ENCODE measurements around the gene NKD2. TPM values are rescaled to one million over a fixed set of nuclear protein-coding genes. Genes with fewer than 3 reads are reported as not detected.

NKD2 gene
- total and polyA plus RNA-seq, 10 donors = 1.4 to 52.3 (median 14.9) TPM

GRCh38 chr5:965604-966344 is 42.8 kb upstream of the NKD2 start:
- intact Hi-C loops (cut with DNase I; ENCODE audit: low total_unique reads) = no loop called here
- Histone ChIP-seq H3K4me1 (peaks cover 0 to 27% (median 7%) of the 10 kb centered on the region in 6 donors), H3K9me3 (no peaks in the 10 kb centered on the region), H3K27me3 (replicated peaks in 1 of 7) (peaks cover 0 to 91% (median 7%) of the 10 kb centered on the region in 7 donors), H3K4me3 (no peak overlapping the region), H3K36me3 (no peaks in the 10 kb centered on the region), H3K27ac (no peak overlapping the region)
- 74 to 85% (median 80%) methylated on average over 32 of the region's 32 CpGs for WGBS, 5 donors
- DNase-seq = peak; percentile 67
- TF ChIP-seq CTCF (IDR thresholded peaks at IDR 0.05 in 8 of 11, conservative IDR thresholded peaks at IDR 0.05 in 3 of 11) (no peak), POLR2AphosphoS5 (IDR thresholded peaks at IDR 0.05) (no peak), POLR2A (IDR thresholded peaks at IDR 0.05) (no peak)

DNA sequence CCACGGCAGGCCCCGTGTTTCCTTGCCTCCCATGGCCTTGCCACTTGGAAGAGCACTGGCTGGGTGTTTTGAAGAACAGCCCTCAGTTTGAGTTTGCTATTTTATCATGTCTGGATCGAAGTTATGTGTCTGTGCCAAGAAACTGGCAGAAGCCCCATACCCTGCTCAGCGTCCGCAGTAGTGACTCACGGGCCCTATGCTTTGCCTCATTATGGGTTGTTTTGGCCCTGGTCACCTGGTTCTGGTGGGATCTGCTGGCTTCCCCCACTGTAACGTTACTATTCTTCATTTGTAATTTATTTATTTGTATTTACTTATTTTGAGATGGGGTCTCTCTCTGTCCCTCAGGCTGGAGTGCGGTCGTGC is 42.3 kb upstream of the NKD2 start:
- intact Hi-C loops (cut with DNase I; ENCODE audit: low total_unique reads) = no loop called here
- 78 to 90% (median 79%) methylated on average over 9 of the region's 9 CpGs for WGBS, 5 donors

DNA sequence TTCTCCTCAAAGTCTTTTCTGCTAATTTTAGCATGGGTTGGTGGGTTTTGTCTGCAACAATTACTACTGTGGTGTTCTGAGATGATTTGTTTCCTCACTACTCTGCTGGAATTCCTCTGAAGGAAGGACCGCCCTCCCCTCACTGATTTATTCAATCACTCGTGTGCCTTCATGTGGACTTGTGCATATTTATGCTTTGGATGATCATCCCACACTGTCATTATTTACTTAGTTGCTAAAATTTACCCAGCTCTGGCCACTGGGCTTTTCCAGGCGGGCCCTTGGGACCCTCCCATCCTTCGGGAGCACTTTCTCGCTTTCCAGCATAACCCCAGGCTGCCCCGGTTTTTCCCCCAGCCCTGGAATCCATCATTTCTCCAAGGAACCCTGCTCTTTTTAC is 41.7 kb upstream of the NKD2 start:
- intact Hi-C loops (cut with DNase I; ENCODE audit: low total_unique reads) = no loop called here
- Histone ChIP-seq H3K4me3 (no peak overlapping the region), H3K36me3 (no peaks in the 10 kb centered on the region), H3K27ac (no peak overlapping the region), H3K4me1 (peaks cover 0 to 21% (median 6%) of the 10 kb centered on the region in 6 donors), H3K27me3 (replicated peaks in 1 of 7) (peaks cover 0 to 84% (median 7%) of the 10 kb centered on the region in 7 donors), H3K9me3 (no peaks in the 10 kb centered on the region)
- no peak for DNase-seq
- TF ChIP-seq POLR2A (IDR thresholded peaks at IDR 0.05) (no peak), POLR2AphosphoS5 (IDR thresholded peaks at IDR 0.05) (no peak), CTCF (IDR thresholded peaks at IDR 0.05 in 8 of 11, conservative IDR thresholded peaks at IDR 0.05 in 3 of 11) (no peak)
- WGBS, 5 donors = 80 to 92% (median 87%) methylated on average over 6 of the region's 6 CpGs

More for the DNA sequence above, 42.3 kb upstream of the NKD2 start:
- DNase-seq = no peak
- no peaks in the 10 kb centered on the region for H3K36me3 ChIP-seq
- H3K9me3 ChIP-seq = no peaks in the 10 kb centered on the region
- H3K4me1 ChIP-seq = peaks cover 0 to 22% (median 6%) of the 10 kb centered on the region in 6 donors
- TF ChIP-seq POLR2AphosphoS5 (IDR thresholded peaks at IDR 0.05) = no peak
- TF ChIP-seq POLR2A (IDR thresholded peaks at IDR 0.05) = no peak
- no peak for TF ChIP-seq CTCF (IDR thresholded peaks at IDR 0.05 in 8 of 11, conservative IDR thresholded peaks at IDR 0.05 in 3 of 11)
- H3K27me3 ChIP-seq (replicated peaks in 1 of 7) = peaks cover 0 to 86% (median 7%) of the 10 kb centered on the region in 7 donors
- no peak overlapping the region for H3K27ac ChIP-seq
- no peak overlapping the region for H3K4me3 ChIP-seq

DNA sequence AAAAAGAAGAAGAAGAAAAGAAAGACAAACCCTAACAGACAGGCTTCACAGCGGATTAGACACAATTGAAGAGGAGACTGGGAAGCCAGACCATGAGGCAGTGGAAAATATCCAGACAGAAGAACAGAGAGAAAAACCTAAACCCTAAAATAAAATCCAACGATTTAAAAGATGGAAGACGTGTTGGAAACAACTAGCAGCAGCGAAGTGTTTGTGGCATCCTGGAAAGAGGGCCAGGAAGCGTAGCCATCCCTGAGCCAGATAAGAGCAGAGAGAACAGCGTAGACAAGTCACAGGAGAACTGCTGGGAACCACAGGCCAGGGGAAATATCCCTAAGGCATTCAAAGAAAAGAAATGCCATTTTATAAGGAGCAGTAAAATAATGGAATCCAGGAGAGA is 39.7 kb upstream of the NKD2 start:
- H3K4me1 ChIP-seq = peaks cover 0 to 12% (median 2%) of the 10 kb centered on the region in 6 donors
- WGBS, 5 donors = 65 to 72% (median 70%) methylated on average over 6 of the region's 6 CpGs
- H3K9me3 ChIP-seq = peaks cover 0 to 4% (median 0%) of the 10 kb centered on the region in 8 donors
- no peak overlapping the region for H3K4me3 ChIP-seq
- peaks cover 0 to 65% (median 0%) of the 10 kb centered on the region in 7 donors for H3K27me3 ChIP-seq (replicated peaks in 1 of 7)
- intact Hi-C loops (cut with DNase I; ENCODE audit: low total_unique reads) = no loop called here
- H3K27ac ChIP-seq = no peak overlapping the region
- no peak for TF ChIP-seq CTCF (IDR thresholded peaks at IDR 0.05 in 8 of 11, conservative IDR thresholded peaks at IDR 0.05 in 3 of 11)
- TF ChIP-seq POLR2A (IDR thresholded peaks at IDR 0.05) = no peak
- no peak for TF ChIP-seq POLR2AphosphoS5 (IDR thresholded peaks at IDR 0.05)
- no peaks in the 10 kb centered on the region for H3K36me3 ChIP-seq
- no peak for DNase-seq
